Measurements from ENCODE around the gene HPS4.

DNA sequence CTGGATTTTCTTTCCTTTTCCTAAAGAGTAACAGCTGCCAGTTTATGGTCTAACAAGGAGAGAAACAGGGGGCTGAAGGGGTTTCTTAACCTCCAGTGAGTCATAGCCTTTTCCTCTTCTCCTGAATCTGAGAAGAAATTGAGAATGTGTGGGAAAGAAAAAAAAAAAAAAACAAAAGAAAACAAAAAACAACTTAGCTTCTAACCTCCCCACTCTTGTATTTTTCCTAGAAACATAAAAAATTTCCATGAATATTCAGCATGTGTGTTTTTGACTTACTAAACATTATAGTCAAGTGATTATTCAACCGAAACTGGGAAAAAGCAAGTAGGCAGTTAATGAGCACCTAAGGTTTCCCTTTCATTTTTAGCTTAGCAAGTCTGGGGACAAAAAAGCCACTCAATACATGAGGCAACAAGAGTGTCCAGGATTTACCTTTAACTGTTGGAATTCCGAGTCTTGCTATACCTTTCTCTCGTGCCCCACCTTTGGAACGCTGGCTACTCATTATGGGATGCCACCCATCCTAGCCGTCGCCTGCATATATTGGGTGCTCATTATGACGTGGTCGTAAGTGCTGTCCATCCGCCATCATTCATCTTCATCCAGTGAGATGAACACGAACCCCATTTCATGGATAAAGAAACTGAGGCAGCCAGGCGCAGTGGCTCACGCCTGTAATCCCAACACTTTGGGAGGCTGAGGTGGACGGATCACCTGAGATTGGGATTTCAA lies 52.2 kb downstream of the HPS4 start:
- TF ChIP-seq TAF1 (IDR thresholded peaks at IDR 0.05; ENCODE audit: borderline replicate concordance, low read depth, low read length) (no peak), JUND (IDR thresholded peaks at IDR 0.05) (no peak), SIN3A (IDR thresholded peaks at IDR 0.05; ENCODE audit: borderline replicate concordance, low read depth, low read length) (no peak), ELF1 (IDR thresholded peaks at IDR 0.05) (no peak), GATA2 (CRISPR knock-in tag; IDR thresholded peaks at IDR 0.05) (no peak)
- TF ChIP-seq, protein P1, sequence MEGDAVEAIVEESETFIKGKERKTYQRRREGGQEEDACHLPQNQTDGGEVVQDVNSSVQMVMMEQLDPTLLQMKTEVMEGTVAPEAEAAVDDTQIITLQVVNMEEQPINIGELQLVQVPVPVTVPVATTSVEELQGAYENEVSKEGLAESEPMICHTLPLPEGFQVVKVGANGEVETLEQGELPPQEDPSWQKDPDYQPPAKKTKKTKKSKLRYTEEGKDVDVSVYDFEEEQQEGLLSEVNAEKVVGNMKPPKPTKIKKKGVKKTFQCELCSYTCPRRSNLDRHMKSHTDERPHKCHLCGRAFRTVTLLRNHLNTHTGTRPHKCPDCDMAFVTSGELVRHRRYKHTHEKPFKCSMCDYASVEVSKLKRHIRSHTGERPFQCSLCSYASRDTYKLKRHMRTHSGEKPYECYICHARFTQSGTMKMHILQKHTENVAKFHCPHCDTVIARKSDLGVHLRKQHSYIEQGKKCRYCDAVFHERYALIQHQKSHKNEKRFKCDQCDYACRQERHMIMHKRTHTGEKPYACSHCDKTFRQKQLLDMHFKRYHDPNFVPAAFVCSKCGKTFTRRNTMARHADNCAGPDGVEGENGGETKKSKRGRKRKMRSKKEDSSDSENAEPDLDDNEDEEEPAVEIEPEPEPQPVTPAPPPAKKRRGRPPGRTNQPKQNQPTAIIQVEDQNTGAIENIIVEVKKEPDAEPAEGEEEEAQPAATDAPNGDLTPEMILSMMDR (IDR thresholded peaks at IDR 0.05) = no peak
- TF ChIP-seq, protein P2, sequence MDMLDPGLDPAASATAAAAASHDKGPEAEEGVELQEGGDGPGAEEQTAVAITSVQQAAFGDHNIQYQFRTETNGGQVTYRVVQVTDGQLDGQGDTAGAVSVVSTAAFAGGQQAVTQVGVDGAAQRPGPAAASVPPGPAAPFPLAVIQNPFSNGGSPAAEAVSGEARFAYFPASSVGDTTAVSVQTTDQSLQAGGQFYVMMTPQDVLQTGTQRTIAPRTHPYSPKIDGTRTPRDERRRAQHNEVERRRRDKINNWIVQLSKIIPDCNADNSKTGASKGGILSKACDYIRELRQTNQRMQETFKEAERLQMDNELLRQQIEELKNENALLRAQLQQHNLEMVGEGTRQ (IDR thresholded peaks at IDR 0.05; ENCODE audit: borderline replicate concordance, low read depth, low read length) = no peak
- TF ChIP-seq, protein P3, sequence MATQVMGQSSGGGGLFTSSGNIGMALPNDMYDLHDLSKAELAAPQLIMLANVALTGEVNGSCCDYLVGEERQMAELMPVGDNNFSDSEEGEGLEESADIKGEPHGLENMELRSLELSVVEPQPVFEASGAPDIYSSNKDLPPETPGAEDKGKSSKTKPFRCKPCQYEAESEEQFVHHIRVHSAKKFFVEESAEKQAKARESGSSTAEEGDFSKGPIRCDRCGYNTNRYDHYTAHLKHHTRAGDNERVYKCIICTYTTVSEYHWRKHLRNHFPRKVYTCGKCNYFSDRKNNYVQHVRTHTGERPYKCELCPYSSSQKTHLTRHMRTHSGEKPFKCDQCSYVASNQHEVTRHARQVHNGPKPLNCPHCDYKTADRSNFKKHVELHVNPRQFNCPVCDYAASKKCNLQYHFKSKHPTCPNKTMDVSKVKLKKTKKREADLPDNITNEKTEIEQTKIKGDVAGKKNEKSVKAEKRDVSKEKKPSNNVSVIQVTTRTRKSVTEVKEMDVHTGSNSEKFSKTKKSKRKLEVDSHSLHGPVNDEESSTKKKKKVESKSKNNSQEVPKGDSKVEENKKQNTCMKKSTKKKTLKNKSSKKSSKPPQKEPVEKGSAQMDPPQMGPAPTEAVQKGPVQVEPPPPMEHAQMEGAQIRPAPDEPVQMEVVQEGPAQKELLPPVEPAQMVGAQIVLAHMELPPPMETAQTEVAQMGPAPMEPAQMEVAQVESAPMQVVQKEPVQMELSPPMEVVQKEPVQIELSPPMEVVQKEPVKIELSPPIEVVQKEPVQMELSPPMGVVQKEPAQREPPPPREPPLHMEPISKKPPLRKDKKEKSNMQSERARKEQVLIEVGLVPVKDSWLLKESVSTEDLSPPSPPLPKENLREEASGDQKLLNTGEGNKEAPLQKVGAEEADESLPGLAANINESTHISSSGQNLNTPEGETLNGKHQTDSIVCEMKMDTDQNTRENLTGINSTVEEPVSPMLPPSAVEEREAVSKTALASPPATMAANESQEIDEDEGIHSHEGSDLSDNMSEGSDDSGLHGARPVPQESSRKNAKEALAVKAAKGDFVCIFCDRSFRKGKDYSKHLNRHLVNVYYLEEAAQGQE (IDR thresholded peaks at IDR 0.05; ENCODE audit: low read depth, low read length) = no peak

Measured in SK-N-SH (cell line).